Panc1 (cell line): ENCODE results near the gene CDKAL1.

Experiments used
- POLR2AphosphoS5 ChIP-seq: IDR thresholded peaks from 2 replicates; pipeline ENCODE4 v1.6.1; 2012; ENCODE audit warnings: mild to moderate bottlenecking, low read depth, low read length, moderate library complexity
- TF ChIP-seq, protein P1 (sequence below): fragments of 450-650 bp; IDR thresholded peaks from 2 replicates; pipeline ENCODE4 v1.5.1; 2017; ENCODE audit warnings: mild to moderate bottlenecking

- TF ChIP-seq, protein P1, sequence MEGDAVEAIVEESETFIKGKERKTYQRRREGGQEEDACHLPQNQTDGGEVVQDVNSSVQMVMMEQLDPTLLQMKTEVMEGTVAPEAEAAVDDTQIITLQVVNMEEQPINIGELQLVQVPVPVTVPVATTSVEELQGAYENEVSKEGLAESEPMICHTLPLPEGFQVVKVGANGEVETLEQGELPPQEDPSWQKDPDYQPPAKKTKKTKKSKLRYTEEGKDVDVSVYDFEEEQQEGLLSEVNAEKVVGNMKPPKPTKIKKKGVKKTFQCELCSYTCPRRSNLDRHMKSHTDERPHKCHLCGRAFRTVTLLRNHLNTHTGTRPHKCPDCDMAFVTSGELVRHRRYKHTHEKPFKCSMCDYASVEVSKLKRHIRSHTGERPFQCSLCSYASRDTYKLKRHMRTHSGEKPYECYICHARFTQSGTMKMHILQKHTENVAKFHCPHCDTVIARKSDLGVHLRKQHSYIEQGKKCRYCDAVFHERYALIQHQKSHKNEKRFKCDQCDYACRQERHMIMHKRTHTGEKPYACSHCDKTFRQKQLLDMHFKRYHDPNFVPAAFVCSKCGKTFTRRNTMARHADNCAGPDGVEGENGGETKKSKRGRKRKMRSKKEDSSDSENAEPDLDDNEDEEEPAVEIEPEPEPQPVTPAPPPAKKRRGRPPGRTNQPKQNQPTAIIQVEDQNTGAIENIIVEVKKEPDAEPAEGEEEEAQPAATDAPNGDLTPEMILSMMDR: no peak
- no peak for TF ChIP-seq POLR2AphosphoS5
These were observed 466.1 kb downstream of the CDKAL1 start for GRCh38 chr6:21000331-21000801.
